ENCODE data around the gene ORM1. TPM values are rescaled to one million over a fixed set of nuclear protein-coding genes. Genes with fewer than 3 reads are reported as not detected.

Gene ORM1
- total RNA-seq, 2 donors from 2014 or later: not detected

DNA sequence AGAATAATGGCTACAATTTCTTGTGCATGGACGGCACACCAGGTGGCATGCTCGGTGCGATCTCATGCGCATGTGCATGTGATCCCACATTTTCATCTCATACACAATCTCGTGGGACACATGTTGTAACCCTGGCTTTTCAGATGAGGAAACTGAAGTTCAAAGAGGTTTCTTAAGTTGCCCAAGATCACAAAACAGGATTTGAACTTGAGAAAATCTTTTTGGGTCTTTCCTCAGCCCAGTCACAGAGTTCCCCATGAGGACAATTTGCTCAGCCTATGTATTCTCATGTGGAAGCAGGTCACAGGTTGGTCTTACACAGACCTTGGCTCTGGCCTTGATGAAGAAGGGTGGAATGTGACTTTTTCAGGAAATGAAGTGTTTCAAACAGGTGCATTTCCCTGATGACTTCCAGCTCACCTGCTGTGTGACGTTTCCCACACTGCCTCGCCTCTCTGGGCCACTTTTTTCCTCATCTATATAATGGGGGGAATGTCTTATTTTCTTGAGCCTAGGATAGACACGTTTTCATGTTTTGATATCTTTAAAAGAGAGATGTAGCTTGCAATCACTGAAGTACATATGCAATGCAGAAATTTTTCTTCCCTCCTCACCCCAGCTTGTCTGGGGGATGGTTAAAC lies 7.1 kb upstream of the ORM1 start:
- Histone ChIP-seq H3K36me3 (no peaks in the 10 kb centered on the region), H3K9me3 (no peaks in the 10 kb centered on the region), H3K27me3 (replicated peaks; ENCODE audit: insufficient read depth) (no peaks in the 10 kb centered on the region), H3K4me3 (no peak overlapping the region), H3K4me1 (replicated peaks) (no peaks in the 10 kb centered on the region), H3K27ac (no peak overlapping the region)
- 85% methylated on average over 8 of the region's 8 CpGs for WGBS
- intact Hi-C loops (cut with DNase I): no loop called here
- DNase-seq (ENCODE audit: low spot score): no peak
- TF ChIP-seq POLR2A (IDR thresholded peaks at IDR 0.05) (no peak), POLR2AphosphoS5 (IDR thresholded peaks at IDR 0.05) (no peak)
- TF ChIP-seq, protein P1, sequence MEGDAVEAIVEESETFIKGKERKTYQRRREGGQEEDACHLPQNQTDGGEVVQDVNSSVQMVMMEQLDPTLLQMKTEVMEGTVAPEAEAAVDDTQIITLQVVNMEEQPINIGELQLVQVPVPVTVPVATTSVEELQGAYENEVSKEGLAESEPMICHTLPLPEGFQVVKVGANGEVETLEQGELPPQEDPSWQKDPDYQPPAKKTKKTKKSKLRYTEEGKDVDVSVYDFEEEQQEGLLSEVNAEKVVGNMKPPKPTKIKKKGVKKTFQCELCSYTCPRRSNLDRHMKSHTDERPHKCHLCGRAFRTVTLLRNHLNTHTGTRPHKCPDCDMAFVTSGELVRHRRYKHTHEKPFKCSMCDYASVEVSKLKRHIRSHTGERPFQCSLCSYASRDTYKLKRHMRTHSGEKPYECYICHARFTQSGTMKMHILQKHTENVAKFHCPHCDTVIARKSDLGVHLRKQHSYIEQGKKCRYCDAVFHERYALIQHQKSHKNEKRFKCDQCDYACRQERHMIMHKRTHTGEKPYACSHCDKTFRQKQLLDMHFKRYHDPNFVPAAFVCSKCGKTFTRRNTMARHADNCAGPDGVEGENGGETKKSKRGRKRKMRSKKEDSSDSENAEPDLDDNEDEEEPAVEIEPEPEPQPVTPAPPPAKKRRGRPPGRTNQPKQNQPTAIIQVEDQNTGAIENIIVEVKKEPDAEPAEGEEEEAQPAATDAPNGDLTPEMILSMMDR (IDR thresholded peaks at IDR 0.05): no peak

DNA sequence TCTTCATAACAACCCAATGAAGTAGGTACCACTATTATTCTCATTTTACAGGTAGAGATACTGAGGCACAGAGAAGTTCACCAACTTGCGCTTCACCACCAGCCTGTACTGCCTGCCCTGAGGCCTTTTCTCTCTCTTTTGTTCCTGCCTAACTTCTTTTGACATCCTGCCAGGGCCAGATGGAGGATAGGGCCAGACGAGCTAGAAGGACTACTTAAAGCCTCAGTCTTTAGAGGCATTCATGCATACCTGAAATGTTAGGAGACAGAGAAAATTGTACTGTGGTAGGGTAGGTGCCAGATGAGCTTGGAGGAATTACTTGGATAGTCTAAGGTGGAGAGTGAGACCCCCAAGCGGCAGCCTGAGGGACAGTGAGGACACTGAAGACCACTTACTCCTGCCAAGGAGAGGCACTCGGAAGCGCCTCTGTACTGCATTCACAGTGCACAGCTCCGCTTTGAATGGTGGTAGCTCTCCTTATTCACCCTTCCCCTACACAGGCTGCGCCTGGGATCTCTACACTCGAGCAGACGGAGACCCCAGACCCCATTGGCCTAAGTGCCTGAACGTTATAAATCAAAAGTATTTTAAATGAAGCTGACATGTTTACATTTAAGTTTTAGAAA lies 6.2 kb upstream of the ORM1 start:
- WGBS: 70% methylated on average over 10 of the region's 10 CpGs
- no peaks in the 10 kb centered on the region for H3K36me3 ChIP-seq
- intact Hi-C loops (cut with DNase I): no loop called here
- no peaks in the 10 kb centered on the region for H3K9me3 ChIP-seq
- TF ChIP-seq POLR2AphosphoS5 (IDR thresholded peaks at IDR 0.05) (no peak), POLR2A (IDR thresholded peaks at IDR 0.05) (no peak)
- TF ChIP-seq, protein P1 (IDR thresholded peaks at IDR 0.05): no peak
- no peaks in the 10 kb centered on the region for H3K27me3 ChIP-seq (replicated peaks; ENCODE audit: insufficient read depth)
- no peak overlapping the region for H3K27ac ChIP-seq
- no peak for DNase-seq (ENCODE audit: low spot score)
- H3K4me1 ChIP-seq (replicated peaks): no peaks in the 10 kb centered on the region
- no peak overlapping the region for H3K4me3 ChIP-seq

DNA sequence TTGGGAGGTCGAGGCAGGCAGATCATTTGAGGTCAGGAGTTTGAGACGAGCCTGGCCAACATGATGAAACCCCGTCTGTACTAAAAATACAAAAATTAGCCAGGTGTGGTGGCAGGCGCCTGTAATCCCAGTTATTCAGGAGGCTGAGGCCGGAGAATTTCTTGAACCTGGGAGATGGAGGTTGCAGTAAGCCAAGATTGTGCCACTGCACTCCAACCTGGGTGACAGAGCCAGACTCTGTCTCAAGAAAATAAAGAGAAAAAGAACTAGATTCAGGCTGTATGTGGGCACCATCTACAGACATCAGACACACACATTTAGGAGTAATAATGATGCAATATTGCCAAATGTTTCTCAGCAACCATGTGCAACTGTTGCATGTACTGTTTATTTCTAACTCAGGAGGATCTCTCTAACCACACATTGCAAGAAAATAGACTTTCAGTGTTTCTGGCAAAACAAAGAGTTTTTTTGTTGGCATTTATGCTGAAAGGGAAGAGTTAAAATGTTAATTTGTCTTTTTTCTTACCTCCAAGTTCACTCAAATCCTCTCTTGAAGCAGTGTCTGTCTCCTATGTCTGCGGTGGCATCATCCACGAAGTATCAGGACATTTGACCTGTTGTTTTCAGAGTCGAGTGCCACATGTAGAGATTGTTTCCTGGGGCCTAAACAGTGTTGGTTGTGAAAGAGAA lies 5.1 kb upstream of the ORM1 start:
- TF ChIP-seq POLR2A (IDR thresholded peaks at IDR 0.05) (no peak), POLR2AphosphoS5 (IDR thresholded peaks at IDR 0.05) (no peak)
- TF ChIP-seq, protein P1 (IDR thresholded peaks at IDR 0.05): no peak

DNA sequence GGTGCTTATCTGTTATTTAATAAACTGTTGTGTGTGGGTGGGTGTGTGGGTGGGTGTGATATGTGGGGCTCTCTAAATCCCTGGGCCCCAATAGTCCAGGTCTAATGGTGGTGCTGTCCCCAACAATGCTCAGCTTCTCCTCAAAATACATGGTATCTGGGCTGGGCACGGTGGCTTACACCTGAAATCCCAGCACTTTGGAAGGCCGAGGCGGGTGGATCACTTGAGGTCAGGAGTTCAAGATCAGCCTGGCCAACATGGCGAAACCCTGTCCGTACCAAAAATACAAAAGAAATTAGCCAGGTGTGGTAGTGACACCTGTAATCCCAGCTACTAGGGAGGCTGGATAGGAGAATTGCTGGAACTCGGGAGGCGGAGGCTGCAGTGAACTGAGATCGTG lies 4.5 kb upstream of the ORM1 start:
- Histone ChIP-seq H3K4me3 (no peak overlapping the region), H3K27ac (no peak overlapping the region), H3K36me3 (no peaks in the 10 kb centered on the region), H3K27me3 (replicated peaks; ENCODE audit: insufficient read depth) (no peaks in the 10 kb centered on the region), H3K4me1 (replicated peaks) (no peaks in the 10 kb centered on the region), H3K9me3 (no peaks in the 10 kb centered on the region)
- TF ChIP-seq, protein P1 (IDR thresholded peaks at IDR 0.05): no peak
- TF ChIP-seq POLR2AphosphoS5 (IDR thresholded peaks at IDR 0.05) (no peak), POLR2A (IDR thresholded peaks at IDR 0.05) (no peak)
- no peak for DNase-seq (ENCODE audit: low spot score)
- intact Hi-C loops (cut with DNase I): no loop called here
- 91% methylated on average over 8 of the region's 8 CpGs for WGBS

More for the DNA sequence above, 5.1 kb upstream of the ORM1 start:
- no peaks in the 10 kb centered on the region for H3K9me3 ChIP-seq
- WGBS: 89% methylated on average over 8 of the region's 8 CpGs
- H3K4me3 ChIP-seq: no peak overlapping the region
- H3K27ac ChIP-seq: no peak overlapping the region
- H3K4me1 ChIP-seq (replicated peaks): no peaks in the 10 kb centered on the region
- intact Hi-C loops (cut with DNase I): no loop called here
- DNase-seq (ENCODE audit: low spot score): no peak
- H3K27me3 ChIP-seq (replicated peaks; ENCODE audit: insufficient read depth): no peaks in the 10 kb centered on the region
- no peaks in the 10 kb centered on the region for H3K36me3 ChIP-seq
